ENCODE data around the gene LPCAT4. TPM values are rescaled to one million over a fixed set of nuclear protein-coding genes. Genes with fewer than 3 reads are reported as not detected.
A peak's percentile ranks its signal among the peaks of the same experiment; 100 is the strongest.

Gene LPCAT4
- total and polyA plus RNA-seq, 5 donors from 2014 or later = 13.2 to 83.2 (median 15.1) TPM

DNA sequence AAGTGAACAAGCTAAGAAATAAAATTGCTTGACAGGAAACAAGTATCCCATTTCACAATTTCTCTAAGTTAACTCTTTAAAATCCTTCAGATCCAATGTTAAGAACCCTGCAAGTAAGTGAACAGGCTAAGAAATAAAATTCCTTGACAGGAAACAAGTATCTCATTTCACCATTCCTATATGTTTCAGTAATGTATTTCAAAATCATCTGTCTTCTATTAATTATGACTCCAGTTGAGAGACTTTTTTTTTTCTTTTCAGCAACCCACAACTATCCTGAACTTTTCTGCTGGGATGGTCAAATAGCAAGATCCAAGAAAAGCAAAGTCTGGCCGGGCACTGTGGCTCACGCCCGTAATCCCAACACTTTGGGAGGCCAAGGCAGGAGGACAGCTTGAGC is 27.1 kb downstream of the LPCAT4 start:
- H3K4me1 Mint-ChIP-seq = peaks cover 23 to 48% (median 29%) of the 10 kb centered on the region in 4 donors
- H3K4me3 Mint-ChIP-seq = peak overlapping the region in 2 of 4 donors; percentile 27 to 58
- Histone ChIP-seq H3K27ac (ENCODE audit: insufficient read depth, low read length, poor library complexity, severe bottlenecking) (peak overlapping the region; percentile 16), H3K4me1 (ENCODE audit: control insufficient read depth, insufficient read depth, low read length, poor library complexity, severe bottlenecking) (peaks cover 47% of the 10 kb centered on the region), H3K9me3 (ENCODE audit: control insufficient read depth in 2 of 2, low read length in 2 of 2) (no peaks in the 10 kb centered on the region), H3K4me3 (ENCODE audit: low read depth, low read length) (no peak overlapping the region), H3K27me3 (ENCODE audit: control insufficient read depth, insufficient read depth, low read length) (no peaks in the 10 kb centered on the region), H3K36me3 (ENCODE audit: control insufficient read depth, insufficient read depth, low read length) (peaks cover 14% of the 10 kb centered on the region)
- ATAC-seq (ENCODE audit: low read depth in 2 of 2) (no peak), DNase-seq (no peak)
- H3K27ac Mint-ChIP-seq = peak overlapping the region in 1 of 3 donors; percentile 20
- H3K27me3 Mint-ChIP-seq = no peaks in the 10 kb centered on the region
- H3K9me3 Mint-ChIP-seq = peaks cover 0 to 2% (median 0%) of the 10 kb centered on the region in 7 donors
- H3K36me3 Mint-ChIP-seq = peaks cover 16% of the 10 kb centered on the region

DNA sequence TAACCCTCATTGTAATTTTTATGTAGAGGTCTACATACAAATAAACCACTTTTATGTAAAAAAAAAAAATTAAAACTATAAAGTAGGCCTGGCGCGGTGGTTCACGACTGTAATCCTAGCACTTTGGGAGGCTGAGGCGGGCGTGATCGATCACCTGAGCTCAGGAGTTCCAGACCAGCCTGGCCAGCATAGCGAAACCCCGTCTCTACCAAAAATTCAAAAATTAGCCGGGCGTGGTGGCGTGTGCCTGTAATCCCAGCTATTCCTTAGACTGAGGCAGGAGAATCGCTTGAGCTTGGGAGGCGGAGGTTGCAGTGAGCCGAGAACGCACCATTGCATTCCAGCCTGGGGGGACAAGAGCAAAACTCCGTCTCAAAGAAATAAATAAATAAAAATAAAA is 28.6 kb downstream of the LPCAT4 start:
- no peak for ATAC-seq (ENCODE audit: low read depth in 2 of 2)
- H3K36me3 ChIP-seq (ENCODE audit: control insufficient read depth, insufficient read depth, low read length) = peaks cover 14% of the 10 kb centered on the region
- no peaks in the 10 kb centered on the region for H3K9me3 ChIP-seq (ENCODE audit: control insufficient read depth in 2 of 2, low read length in 2 of 2)
- Mint-ChIP-seq H3K4me3 (peak overlapping the region in 2 of 4 donors; percentile 48 to 82), H3K27me3 (no peaks in the 10 kb centered on the region), H3K4me1 (peaks cover 25 to 59% (median 33%) of the 10 kb centered on the region in 4 donors), H3K27ac (peak overlapping the region in 1 of 3 donors; percentile 96), H3K36me3 (peaks cover 16% of the 10 kb centered on the region), H3K9me3 (peaks cover 0 to 2% (median 0%) of the 10 kb centered on the region in 7 donors)
- no peak for DNase-seq
- peak overlapping the region; percentile 87 for H3K27ac ChIP-seq (ENCODE audit: insufficient read depth, low read length, poor library complexity, severe bottlenecking)
- peaks cover 63% of the 10 kb centered on the region for H3K4me1 ChIP-seq (ENCODE audit: control insufficient read depth, insufficient read depth, low read length, poor library complexity, severe bottlenecking)
- H3K27me3 ChIP-seq (ENCODE audit: control insufficient read depth, insufficient read depth, low read length) = no peaks in the 10 kb centered on the region
- H3K4me3 ChIP-seq (ENCODE audit: low read depth, low read length) = peak overlapping the region; percentile 67

DNA sequence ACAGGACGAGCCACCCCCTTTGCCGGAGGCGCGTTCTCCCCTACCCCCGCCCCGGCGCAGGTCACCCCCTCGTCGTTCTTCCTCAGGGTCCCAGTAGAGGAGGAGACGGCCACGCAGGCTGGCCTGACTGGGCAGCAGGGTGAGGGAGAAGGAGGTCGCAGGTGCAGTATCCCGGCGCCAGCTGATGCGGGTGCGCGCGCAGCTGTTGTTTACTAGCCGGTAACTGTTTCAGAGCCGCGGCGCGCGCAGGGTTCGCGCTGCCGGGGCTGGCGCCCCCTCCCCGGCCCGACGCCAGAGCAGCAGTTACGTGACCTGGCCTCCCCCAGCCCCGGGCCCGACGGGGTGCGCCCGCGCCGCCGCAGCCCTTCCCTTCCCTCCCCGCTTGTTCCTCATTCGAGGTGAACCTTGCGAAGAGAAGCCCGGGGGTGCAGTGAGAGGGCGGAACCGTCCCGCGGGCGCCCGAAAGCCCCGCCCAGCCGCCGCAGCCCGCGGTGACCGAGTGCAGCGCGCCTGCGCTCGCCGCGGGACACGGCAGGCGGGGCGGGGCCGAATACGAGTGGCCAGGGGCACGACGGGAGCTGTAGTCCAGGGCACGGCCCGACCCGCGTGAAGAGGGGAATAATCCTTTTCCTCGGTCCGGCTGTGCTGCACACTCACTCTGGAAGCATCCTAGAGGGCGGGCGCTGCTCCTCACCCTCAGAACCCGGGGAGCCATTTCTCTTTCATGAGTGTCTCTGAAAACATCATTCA is 29.3 kb downstream of the LPCAT4 start, which contains the start of gene SLC12A6:
SLC12A6 (minus strand) TSS at position 225 of the 750 bp plus-strand sequence. CDS start 1,101 bp downstream, outside the sequence.
- Histone ChIP-seq H3K4me3 (ENCODE audit: low read depth, low read length) (peak within 1 kb of the TSS; percentile 97), H3K27ac (ENCODE audit: insufficient read depth, low read length, poor library complexity, severe bottlenecking) (peak within 1 kb of the TSS; percentile 87), H3K36me3 (ENCODE audit: control insufficient read depth, insufficient read depth, low read length) (peaks cover 14% of the 10 kb centered on the region), H3K9me3 (ENCODE audit: control insufficient read depth in 2 of 2, low read length in 2 of 2) (no peaks in the 10 kb centered on the region), H3K4me1 (ENCODE audit: control insufficient read depth, insufficient read depth, low read length, poor library complexity, severe bottlenecking) (peaks cover 66% of the 10 kb centered on the region), H3K27me3 (ENCODE audit: control insufficient read depth, insufficient read depth, low read length) (no peaks in the 10 kb centered on the region)
- DNase-seq = peak; percentile 89 to 94 (median 91)
- Mint-ChIP-seq H3K36me3 (peaks cover 16% of the 10 kb centered on the region), H3K27me3 (no peaks in the 10 kb centered on the region), H3K9me3 (peaks cover 0 to 2% (median 0%) of the 10 kb centered on the region in 7 donors), H3K4me1 (peaks cover 25 to 65% (median 34%) of the 10 kb centered on the region in 4 donors), H3K27ac (peak within 1 kb of the TSS; percentile 96 to 99 (median 99)), H3K4me3 (peak within 1 kb of the TSS in 3 of 4 donors; percentile 99)
- ATAC-seq (ENCODE audit: low read depth in 2 of 2) = peak; percentile 82 to 85

DNA sequence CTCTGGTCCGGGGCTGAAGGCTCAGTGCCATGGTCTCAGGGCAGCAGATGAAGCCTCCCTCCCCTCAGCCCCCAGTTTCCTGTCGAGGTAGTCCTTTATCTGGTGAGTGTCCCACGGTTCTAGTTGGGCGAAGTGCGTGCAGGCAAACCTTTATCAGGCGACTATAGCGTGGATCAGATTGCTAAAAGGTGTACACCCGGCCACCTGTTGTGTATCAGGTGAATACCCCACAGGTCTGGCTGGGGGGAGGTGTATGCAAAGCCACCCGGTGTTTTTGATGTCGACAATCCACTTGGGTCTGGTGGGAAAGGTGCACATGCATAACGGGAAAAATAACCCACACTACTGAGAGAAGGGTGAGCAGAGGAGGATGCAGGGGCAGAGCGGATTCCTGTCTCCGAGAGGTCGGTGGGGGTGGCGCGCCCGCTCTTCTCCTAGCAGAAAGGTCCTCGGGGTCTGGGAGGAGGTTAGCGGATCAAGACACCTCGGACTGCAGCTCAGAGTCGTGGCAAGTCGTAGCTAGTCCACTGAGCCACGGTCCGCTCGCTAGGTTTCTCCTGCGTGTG is 29.9 kb downstream of the LPCAT4 start:
- DNase-seq = peak; percentile 16 to 60 (median 36)
- peaks cover 27 to 69% (median 38%) of the 10 kb centered on the region in 4 donors for H3K4me1 Mint-ChIP-seq
- peaks cover 71% of the 10 kb centered on the region for H3K4me1 ChIP-seq (ENCODE audit: control insufficient read depth, insufficient read depth, low read length, poor library complexity, severe bottlenecking)

DNA sequence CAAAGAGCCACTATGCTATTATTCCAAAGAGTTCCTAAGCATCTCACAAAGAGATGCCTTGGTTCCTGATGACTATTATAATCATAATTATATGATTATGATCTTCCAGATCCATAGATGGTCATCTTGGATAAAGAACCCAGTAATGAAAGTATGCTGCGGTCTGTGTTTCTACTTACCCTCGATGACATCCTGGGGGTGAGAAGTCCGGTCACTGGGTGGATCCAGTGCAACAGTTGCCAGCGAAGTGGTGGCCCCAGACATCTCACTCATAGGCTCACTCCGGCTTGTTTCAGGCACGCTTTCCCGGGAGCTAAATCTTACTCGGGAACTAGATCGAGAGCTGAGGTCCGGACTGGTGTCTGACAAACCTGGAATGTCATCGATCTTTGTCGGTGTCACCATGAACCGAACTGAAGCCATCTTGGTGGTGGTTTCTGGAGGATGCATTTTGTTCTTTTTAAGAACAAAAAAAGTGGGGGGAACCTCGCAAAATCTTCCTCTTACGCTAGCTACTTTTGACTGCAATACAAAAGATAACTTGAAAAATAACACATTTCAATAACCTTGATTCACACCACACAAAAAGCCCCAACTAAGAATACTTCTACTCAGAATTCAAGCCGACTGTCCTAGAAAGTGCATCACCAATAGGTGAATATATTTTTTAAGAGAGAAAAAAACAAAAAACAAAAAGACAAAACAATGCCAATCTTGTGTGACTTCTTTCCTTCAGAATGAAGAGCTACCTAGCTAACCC is 30.6 kb downstream of the LPCAT4 start:
- Mint-ChIP-seq H3K36me3 (peaks cover 10% of the 10 kb centered on the region), H3K4me3 (peak overlapping the region in 3 of 4 donors; percentile 99), H3K4me1 (peaks cover 27 to 68% (median 38%) of the 10 kb centered on the region in 4 donors), H3K27ac (peak overlapping the region; percentile 96 to 99 (median 99)), H3K9me3 (peaks cover 0 to 2% (median 0%) of the 10 kb centered on the region in 7 donors), H3K27me3 (no peaks in the 10 kb centered on the region)
- DNase-seq (peak in 1 of 3 donors; percentile 45), ATAC-seq (ENCODE audit: low read depth in 2 of 2) (peak in 1 of 2 donors; percentile 3)
- peak overlapping the region; percentile 97 for H3K4me3 ChIP-seq (ENCODE audit: low read depth, low read length)
- H3K9me3 ChIP-seq (ENCODE audit: control insufficient read depth in 2 of 2, low read length in 2 of 2) = no peaks in the 10 kb centered on the region
- H3K27ac ChIP-seq (ENCODE audit: insufficient read depth, low read length, poor library complexity, severe bottlenecking) = peak overlapping the region; percentile 87
- peaks cover 10% of the 10 kb centered on the region for H3K36me3 ChIP-seq (ENCODE audit: control insufficient read depth, insufficient read depth, low read length)
- peaks cover 71% of the 10 kb centered on the region for H3K4me1 ChIP-seq (ENCODE audit: control insufficient read depth, insufficient read depth, low read length, poor library complexity, severe bottlenecking)
- no peaks in the 10 kb centered on the region for H3K27me3 ChIP-seq (ENCODE audit: control insufficient read depth, insufficient read depth, low read length)

More for the DNA sequence above, 29.9 kb downstream of the LPCAT4 start:
- H3K27ac Mint-ChIP-seq = peak overlapping the region; percentile 96 to 99 (median 99)
- Histone ChIP-seq H3K27me3 (ENCODE audit: control insufficient read depth, insufficient read depth, low read length) (no peaks in the 10 kb centered on the region), H3K27ac (ENCODE audit: insufficient read depth, low read length, poor library complexity, severe bottlenecking) (peak overlapping the region; percentile 87), H3K4me3 (ENCODE audit: low read depth, low read length) (peak overlapping the region; percentile 97), H3K9me3 (ENCODE audit: control insufficient read depth in 2 of 2, low read length in 2 of 2) (no peaks in the 10 kb centered on the region), H3K36me3 (ENCODE audit: control insufficient read depth, insufficient read depth, low read length) (peaks cover 14% of the 10 kb centered on the region)
- peak overlapping the region in 3 of 4 donors; percentile 99 for H3K4me3 Mint-ChIP-seq
- peaks cover 0 to 2% (median 0%) of the 10 kb centered on the region in 7 donors for H3K9me3 Mint-ChIP-seq
- H3K27me3 Mint-ChIP-seq = no peaks in the 10 kb centered on the region
- H3K36me3 Mint-ChIP-seq = peaks cover 16% of the 10 kb centered on the region
- peak; percentile 6 to 10 for ATAC-seq (ENCODE audit: low read depth in 2 of 2)

DNA sequence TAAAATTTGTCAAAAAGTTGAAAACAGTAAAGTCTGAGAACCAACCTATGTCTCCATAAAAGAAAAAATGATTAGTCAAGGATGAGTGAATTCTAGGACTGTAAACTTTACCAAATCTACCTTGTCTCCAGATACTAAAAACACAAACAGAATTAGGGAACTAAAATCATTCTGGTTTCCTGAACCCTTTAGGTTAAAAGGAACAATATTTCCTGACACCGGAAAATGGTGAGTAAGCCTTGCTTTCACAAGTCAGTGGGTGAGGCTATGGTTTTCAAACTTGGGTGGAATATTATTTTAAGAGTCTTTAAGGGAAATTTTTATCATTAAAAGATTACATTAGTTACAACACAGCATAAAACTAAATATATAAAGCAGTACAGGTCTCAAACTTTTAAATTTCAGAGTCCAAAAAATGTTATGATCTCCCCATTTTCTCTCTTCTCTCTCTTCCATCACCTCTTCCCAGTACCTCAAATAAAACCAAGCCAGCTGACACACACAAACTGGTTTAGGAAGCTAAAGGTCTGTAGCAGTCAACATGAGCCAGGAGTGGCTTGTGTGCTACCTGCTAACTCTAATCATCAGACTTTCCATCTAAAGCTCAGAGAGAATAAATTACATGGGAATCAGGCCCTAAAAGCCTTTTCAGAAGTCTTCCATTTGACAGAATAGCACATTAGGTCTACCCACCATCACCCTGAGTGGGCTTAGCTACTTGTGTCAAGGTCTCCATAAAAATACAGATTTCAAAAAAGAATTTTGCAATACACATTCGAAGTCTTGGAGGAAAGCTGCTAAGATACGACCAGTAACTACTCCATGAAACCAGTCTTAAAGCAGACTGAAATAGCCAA is 31.6 kb downstream of the LPCAT4 start:
- H3K27me3 Mint-ChIP-seq = no peaks in the 10 kb centered on the region
- Histone ChIP-seq H3K36me3 (ENCODE audit: control insufficient read depth, insufficient read depth, low read length) (peaks cover 9% of the 10 kb centered on the region), H3K4me1 (ENCODE audit: control insufficient read depth, insufficient read depth, low read length, poor library complexity, severe bottlenecking) (peaks cover 78% of the 10 kb centered on the region), H3K27ac (ENCODE audit: insufficient read depth, low read length, poor library complexity, severe bottlenecking) (peak overlapping the region; percentile 87), H3K27me3 (ENCODE audit: control insufficient read depth, insufficient read depth, low read length) (no peaks in the 10 kb centered on the region), H3K9me3 (ENCODE audit: control insufficient read depth in 2 of 2, low read length in 2 of 2) (no peaks in the 10 kb centered on the region), H3K4me3 (ENCODE audit: low read depth, low read length) (peak overlapping the region; percentile 97)
- H3K4me1 Mint-ChIP-seq = peaks cover 24 to 68% (median 38%) of the 10 kb centered on the region in 4 donors
- ATAC-seq (ENCODE audit: low read depth in 2 of 2) (no peak), DNase-seq (no peak)
- H3K36me3 Mint-ChIP-seq = peaks cover 5% of the 10 kb centered on the region
- H3K9me3 Mint-ChIP-seq = peaks cover 0 to 2% (median 0%) of the 10 kb centered on the region in 7 donors
- peak overlapping the region; percentile 96 to 99 (median 99) for H3K27ac Mint-ChIP-seq
- H3K4me3 Mint-ChIP-seq = peak overlapping the region in 3 of 4 donors; percentile 99
